Measurements from ENCODE around the gene KATNA1. TPM values are rescaled to one million over a fixed set of nuclear protein-coding genes. Genes with fewer than 3 reads are reported as not detected.
A peak's percentile ranks its signal among the peaks of the same experiment; 100 is the strongest.

Gene KATNA1
- total and polyA plus RNA-seq, 4 donors = 3.1 to 14.5 (median 6.5) TPM

DNA sequence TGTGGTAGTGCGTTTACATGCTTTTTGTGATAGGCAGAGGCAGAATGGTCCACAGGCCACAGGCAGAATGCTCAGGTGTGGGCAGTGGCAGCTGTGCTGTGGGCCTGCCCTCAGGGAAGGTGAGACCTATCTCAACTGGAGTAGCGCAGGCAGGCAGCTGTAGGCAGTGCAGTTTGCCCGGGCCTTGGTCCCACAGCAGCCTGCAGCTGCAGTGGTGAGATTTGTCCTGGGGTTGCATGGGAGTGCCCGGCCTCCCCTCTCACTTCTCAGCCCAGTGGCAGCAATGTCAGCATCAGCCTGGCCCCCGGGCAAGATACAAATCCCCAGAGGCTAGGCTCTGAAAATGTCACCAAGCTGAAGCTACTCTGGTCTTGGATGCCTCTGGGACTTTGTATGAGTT, 96.6 kb downstream of the KATNA1 start:
- no peak overlapping the region for H3K9ac ChIP-seq (ENCODE audit: low read depth in 1 of 2, low read length in 2 of 2)
- WGBS = 70% methylated on average over 5 of the region's 5 CpGs
- H3K36me3 ChIP-seq (ENCODE audit: control insufficient read depth in 4 of 4, insufficient read depth in 3 of 4, low read depth in 1 of 4, low read length in 3 of 4) = no peaks in the 10 kb centered on the region
- no peaks in the 10 kb centered on the region for H3K27me3 ChIP-seq (ENCODE audit: control insufficient read depth in 4 of 4, insufficient read depth in 4 of 4, low read length in 3 of 4)
- no peaks in the 10 kb centered on the region for H3K4me1 ChIP-seq (ENCODE audit: control insufficient read depth in 4 of 4, insufficient read depth in 4 of 4, low read length in 3 of 4)
- no peak overlapping the region for H3K27ac ChIP-seq (ENCODE audit: low read depth in 1 of 2, low read length in 2 of 2)
- TF ChIP-seq EGR1 (IDR thresholded peaks at IDR 0.05; ENCODE audit: low read depth in 2 of 2) (no peak), NR2F2 (IDR thresholded peaks at IDR 0.05) (no peak), RAD21 (IDR thresholded peaks at IDR 0.05) (no peak), YY1 (IDR thresholded peaks at IDR 0.05) (no peak), TAF1 (conservative IDR thresholded peaks at IDR 0.05) (no peak), JUND (IDR thresholded peaks at IDR 0.05) (no peak), FOXA1 (IDR thresholded peaks at IDR 0.05) (no peak)
- TF ChIP-seq, protein P1, sequence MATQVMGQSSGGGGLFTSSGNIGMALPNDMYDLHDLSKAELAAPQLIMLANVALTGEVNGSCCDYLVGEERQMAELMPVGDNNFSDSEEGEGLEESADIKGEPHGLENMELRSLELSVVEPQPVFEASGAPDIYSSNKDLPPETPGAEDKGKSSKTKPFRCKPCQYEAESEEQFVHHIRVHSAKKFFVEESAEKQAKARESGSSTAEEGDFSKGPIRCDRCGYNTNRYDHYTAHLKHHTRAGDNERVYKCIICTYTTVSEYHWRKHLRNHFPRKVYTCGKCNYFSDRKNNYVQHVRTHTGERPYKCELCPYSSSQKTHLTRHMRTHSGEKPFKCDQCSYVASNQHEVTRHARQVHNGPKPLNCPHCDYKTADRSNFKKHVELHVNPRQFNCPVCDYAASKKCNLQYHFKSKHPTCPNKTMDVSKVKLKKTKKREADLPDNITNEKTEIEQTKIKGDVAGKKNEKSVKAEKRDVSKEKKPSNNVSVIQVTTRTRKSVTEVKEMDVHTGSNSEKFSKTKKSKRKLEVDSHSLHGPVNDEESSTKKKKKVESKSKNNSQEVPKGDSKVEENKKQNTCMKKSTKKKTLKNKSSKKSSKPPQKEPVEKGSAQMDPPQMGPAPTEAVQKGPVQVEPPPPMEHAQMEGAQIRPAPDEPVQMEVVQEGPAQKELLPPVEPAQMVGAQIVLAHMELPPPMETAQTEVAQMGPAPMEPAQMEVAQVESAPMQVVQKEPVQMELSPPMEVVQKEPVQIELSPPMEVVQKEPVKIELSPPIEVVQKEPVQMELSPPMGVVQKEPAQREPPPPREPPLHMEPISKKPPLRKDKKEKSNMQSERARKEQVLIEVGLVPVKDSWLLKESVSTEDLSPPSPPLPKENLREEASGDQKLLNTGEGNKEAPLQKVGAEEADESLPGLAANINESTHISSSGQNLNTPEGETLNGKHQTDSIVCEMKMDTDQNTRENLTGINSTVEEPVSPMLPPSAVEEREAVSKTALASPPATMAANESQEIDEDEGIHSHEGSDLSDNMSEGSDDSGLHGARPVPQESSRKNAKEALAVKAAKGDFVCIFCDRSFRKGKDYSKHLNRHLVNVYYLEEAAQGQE (IDR thresholded peaks at IDR 0.05) = no peak
- TF ChIP-seq, protein P2, sequence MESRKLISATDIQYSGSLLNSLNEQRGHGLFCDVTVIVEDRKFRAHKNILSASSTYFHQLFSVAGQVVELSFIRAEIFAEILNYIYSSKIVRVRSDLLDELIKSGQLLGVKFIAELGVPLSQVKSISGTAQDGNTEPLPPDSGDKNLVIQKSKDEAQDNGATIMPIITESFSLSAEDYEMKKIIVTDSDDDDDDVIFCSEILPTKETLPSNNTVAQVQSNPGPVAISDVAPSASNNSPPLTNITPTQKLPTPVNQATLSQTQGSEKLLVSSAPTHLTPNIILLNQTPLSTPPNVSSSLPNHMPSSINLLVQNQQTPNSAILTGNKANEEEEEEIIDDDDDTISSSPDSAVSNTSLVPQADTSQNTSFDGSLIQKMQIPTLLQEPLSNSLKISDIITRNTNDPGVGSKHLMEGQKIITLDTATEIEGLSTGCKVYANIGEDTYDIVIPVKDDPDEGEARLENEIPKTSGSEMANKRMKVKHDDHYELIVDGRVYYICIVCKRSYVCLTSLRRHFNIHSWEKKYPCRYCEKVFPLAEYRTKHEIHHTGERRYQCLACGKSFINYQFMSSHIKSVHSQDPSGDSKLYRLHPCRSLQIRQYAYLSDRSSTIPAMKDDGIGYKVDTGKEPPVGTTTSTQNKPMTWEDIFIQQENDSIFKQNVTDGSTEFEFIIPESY (IDR thresholded peaks at IDR 0.05) = no peak
- TF ChIP-seq, protein P3, sequence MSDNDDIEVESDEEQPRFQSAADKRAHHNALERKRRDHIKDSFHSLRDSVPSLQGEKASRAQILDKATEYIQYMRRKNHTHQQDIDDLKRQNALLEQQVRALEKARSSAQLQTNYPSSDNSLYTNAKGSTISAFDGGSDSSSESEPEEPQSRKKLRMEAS (IDR thresholded peaks at IDR 0.05) = no peak
- TF ChIP-seq, protein P4, sequence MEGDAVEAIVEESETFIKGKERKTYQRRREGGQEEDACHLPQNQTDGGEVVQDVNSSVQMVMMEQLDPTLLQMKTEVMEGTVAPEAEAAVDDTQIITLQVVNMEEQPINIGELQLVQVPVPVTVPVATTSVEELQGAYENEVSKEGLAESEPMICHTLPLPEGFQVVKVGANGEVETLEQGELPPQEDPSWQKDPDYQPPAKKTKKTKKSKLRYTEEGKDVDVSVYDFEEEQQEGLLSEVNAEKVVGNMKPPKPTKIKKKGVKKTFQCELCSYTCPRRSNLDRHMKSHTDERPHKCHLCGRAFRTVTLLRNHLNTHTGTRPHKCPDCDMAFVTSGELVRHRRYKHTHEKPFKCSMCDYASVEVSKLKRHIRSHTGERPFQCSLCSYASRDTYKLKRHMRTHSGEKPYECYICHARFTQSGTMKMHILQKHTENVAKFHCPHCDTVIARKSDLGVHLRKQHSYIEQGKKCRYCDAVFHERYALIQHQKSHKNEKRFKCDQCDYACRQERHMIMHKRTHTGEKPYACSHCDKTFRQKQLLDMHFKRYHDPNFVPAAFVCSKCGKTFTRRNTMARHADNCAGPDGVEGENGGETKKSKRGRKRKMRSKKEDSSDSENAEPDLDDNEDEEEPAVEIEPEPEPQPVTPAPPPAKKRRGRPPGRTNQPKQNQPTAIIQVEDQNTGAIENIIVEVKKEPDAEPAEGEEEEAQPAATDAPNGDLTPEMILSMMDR (IDR thresholded peaks at IDR 0.05; ENCODE audit: low read depth, low read length, missing input control) = no peak
- DNase-seq (ENCODE audit: low spot score) = no peak
- H3K4me3 ChIP-seq (ENCODE audit: low read depth in 1 of 3, low read length in 3 of 3) = no peak overlapping the region
- no peaks in the 10 kb centered on the region for H3K9me3 ChIP-seq (ENCODE audit: control insufficient read depth in 4 of 4, low read length in 3 of 4)

DNA sequence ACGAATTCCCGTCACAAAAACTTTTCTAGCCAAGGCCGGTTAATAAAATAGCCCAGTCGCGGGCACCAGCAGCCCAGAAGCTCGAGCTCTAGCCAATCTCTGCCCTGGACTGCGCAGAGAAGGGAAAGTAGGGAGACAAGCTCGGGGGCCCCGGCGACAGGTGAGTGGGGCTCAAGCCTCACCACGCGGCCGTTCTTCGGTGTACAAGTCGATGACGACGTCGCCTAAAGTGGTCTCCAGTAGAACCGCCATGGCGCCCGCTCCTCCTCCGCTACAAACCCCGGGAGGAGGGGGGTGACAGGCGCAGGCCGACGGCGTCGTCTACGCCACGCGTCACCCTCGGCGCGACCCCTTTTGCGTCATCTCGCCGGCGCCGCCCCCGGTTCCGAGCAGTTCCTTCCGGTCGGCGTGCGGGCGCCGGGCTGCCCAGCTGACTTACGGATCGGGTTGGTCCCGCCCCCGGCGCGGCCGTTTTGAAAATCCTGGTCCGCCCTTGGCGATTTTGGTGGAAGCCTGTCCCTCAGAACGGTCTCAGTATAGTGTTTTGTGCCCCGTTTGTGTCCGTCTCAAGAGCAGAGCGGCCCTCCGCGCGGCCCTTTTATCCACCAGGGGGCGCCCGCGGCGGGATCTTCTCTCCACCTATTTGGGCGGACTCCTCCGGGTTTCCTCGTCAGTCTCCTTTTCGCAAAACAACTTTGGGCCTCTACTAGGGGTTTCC, 102.6 kb downstream of the KATNA1 start, which contains the start of gene PPIL4:
Gene PPIL4 (minus strand): TSS at position 290 of the 718 bp plus-strand sequence. CDS start 38 bp downstream, at position 252.
- under 1% methylated on average over 71 of the region's 71 CpGs for WGBS
- Histone ChIP-seq H3K4me1 (ENCODE audit: control insufficient read depth in 4 of 4, insufficient read depth in 4 of 4, low read length in 3 of 4) (peaks cover 0 to 25% (median 17%) of the 10 kb centered on the region in 4 donors), H3K36me3 (ENCODE audit: control insufficient read depth in 4 of 4, insufficient read depth in 3 of 4, low read depth in 1 of 4, low read length in 3 of 4) (no peaks in the 10 kb centered on the region), H3K27ac (ENCODE audit: low read depth in 1 of 2, low read length in 2 of 2) (peak within 1 kb of the TSS; percentile 86 to 98), H3K27me3 (ENCODE audit: control insufficient read depth in 4 of 4, insufficient read depth in 4 of 4, low read length in 3 of 4) (no peaks in the 10 kb centered on the region), H3K9ac (ENCODE audit: low read depth in 1 of 2, low read length in 2 of 2) (peak within 1 kb of the TSS; percentile 55 to 100), H3K9me3 (ENCODE audit: control insufficient read depth in 4 of 4, low read length in 3 of 4) (no peaks in the 10 kb centered on the region), H3K4me3 (ENCODE audit: low read depth in 1 of 3, low read length in 3 of 3) (peak within 1 kb of the TSS; percentile 85 to 96 (median 93))
- peak; percentile 97 for DNase-seq (ENCODE audit: low spot score)
- peak; percentile 42 for TF ChIP-seq ATF3 (IDR thresholded peaks at IDR 0.05)
- peak; percentile 42 for TF ChIP-seq FOXA1 (IDR thresholded peaks at IDR 0.05)
- no peak for TF ChIP-seq HNF4A (conservative IDR thresholded peaks at IDR 0.05)
- TF ChIP-seq EGR1 (IDR thresholded peaks at IDR 0.05; ENCODE audit: low read depth in 2 of 2) = peak; percentile 58 to 90
- TF ChIP-seq NR2F2 (IDR thresholded peaks at IDR 0.05) = no peak
- TF ChIP-seq, protein P3 (IDR thresholded peaks at IDR 0.05) = peak; percentile 56
- TF ChIP-seq RXRA (IDR thresholded peaks at IDR 0.05) = no peak
- peak; percentile 42 to 53 for TF ChIP-seq RAD21 (IDR thresholded peaks at IDR 0.05)
- no peak for TF ChIP-seq HNF4G (IDR thresholded peaks at IDR 0.05)
- peak; percentile 66 to 93 for TF ChIP-seq GABPA (IDR thresholded peaks at IDR 0.05 in 1 of 2, conservative IDR thresholded peaks at IDR 0.05 in 1 of 2)
- no peak for TF ChIP-seq JUND (IDR thresholded peaks at IDR 0.05)
- TF ChIP-seq, protein P1 (IDR thresholded peaks at IDR 0.05) = peak; percentile 54
- TF ChIP-seq YY1 (IDR thresholded peaks at IDR 0.05) = peak; percentile 94
- TF ChIP-seq SP1 (IDR thresholded peaks at IDR 0.05) = peak; percentile 64
- peak; percentile 32 for TF ChIP-seq TAF1 (conservative IDR thresholded peaks at IDR 0.05)
- no peak for TF ChIP-seq FOXA2 (IDR thresholded peaks at IDR 0.05)
